Measurements from ENCODE around the gene UBR4.

The UBR4 gene

DNA sequence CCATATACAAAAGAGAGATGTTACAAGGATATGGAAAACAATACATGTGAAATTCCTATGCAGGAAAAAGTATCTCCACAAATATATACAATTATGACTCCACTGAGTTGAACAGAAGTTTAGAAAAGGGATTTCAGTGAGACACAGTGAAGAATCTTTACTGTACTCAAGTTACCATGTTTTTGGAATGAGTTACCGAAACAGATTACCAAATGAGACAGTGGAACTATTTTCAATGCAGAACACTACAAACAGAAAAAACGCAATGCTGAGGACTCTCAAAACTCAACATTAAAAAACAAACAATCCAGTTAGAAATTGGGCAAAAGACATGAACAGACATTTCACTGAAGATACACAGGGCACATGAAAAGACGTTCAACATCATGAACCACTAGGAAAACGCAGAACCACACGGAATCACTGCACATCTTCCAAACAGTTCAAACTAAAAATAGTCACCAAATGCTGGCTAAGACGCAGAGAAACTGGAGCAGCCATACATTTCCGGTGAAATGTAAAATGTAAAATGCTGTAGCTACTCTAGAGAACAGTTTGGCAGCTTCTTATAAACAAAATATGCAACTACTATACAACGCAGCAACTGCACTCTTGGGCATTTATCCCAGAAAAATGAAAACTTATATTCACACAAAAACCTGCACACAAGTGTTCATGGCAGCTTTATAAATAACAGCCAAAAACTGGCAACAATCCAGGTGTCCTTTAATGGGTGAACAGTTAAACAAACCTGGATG is 118.7 kb downstream of the UBR4 start:
- no peak for TF ChIP-seq CSDC2 (CRISPR knock-in tag; IDR thresholded peaks at IDR 0.05)
- ATAC-seq = no peak

- TF ChIP-seq, protein P1, sequence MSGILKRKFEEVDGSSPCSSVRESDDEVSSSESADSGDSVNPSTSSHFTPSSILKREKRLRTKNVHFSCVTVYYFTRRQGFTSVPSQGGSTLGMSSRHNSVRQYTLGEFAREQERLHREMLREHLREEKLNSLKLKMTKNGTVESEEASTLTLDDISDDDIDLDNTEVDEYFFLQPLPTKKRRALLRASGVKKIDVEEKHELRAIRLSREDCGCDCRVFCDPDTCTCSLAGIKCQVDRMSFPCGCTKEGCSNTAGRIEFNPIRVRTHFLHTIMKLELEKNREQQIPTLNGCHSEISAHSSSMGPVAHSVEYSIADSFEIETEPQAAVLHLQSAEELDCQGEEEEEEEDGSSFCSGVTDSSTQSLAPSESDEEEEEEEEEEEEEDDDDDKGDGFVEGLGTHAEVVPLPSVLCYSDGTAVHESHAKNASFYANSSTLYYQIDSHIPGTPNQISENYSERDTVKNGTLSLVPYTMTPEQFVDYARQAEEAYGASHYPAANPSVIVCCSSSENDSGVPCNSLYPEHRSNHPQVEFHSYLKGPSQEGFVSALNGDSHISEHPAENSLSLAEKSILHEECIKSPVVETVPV (CRISPR knock-in tag; IDR thresholded peaks at IDR 0.05) = no peak
- no peak for TF ChIP-seq ZFP30 (CRISPR knock-in tag; IDR thresholded peaks at IDR 0.05)
- TF ChIP-seq SNAI2 (CRISPR knock-in tag; IDR thresholded peaks at IDR 0.05) = no peak
- no peak for TF ChIP-seq ZNF8 (CRISPR knock-in tag; IDR thresholded peaks at IDR 0.05)
- TF ChIP-seq PPARA (CRISPR knock-in tag; IDR thresholded peaks at IDR 0.05; ENCODE audit: borderline replicate concordance) = no peak
- TF ChIP-seq BACH2 (CRISPR knock-in tag; IDR thresholded peaks at IDR 0.05; ENCODE audit: borderline replicate concordance) = no peak
- no peak for TF ChIP-seq GLIS3 (CRISPR knock-in tag; IDR thresholded peaks at IDR 0.05)
- TF ChIP-seq PATZ1 (CRISPR knock-in tag; IDR thresholded peaks at IDR 0.05; ENCODE audit: borderline replicate concordance) = no peak
- TF ChIP-seq ZC3H10 (CRISPR knock-in tag; IDR thresholded peaks at IDR 0.05) = no peak
Measured at GRCh38 chr1:19089524-19089923, 120.5 kb downstream of the UBR4 start.

DNA sequence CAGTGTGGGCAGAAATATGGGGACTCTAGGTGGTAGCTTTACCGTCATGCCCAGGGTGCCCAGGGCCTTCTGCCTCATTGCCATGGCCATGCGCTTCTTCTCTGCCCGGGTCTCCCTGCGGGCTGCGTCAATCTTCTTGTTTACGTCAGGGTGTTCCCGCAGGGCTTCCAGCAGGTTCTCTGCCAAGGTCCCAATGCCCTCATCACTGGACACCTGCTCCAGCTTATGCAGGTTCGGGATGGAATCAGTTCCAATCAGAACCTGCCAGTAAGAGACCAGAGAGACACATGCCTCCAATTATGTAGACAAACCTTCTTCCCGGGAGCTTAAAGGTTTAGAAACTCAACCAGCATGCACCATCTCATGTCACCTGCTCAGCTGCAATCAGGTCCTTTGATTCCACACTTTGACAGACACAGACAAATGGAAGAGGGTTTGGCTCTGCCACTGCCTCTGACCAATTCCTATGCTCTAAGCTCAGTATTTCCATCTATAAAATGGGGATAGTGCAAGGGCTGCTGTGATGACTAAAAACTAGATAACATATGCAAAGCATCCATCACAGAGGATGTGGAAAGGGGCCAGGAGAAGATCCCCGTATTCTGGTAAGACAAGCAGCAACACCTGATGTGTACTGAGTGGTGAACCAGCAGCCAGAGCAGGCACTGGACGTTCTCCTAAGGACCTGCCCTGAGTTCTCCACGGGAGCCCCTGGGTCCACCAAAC is 121.2 kb downstream of the UBR4 start:
- TF ChIP-seq GLIS3 (CRISPR knock-in tag; IDR thresholded peaks at IDR 0.05) = no peak
- TF ChIP-seq, protein P2, sequence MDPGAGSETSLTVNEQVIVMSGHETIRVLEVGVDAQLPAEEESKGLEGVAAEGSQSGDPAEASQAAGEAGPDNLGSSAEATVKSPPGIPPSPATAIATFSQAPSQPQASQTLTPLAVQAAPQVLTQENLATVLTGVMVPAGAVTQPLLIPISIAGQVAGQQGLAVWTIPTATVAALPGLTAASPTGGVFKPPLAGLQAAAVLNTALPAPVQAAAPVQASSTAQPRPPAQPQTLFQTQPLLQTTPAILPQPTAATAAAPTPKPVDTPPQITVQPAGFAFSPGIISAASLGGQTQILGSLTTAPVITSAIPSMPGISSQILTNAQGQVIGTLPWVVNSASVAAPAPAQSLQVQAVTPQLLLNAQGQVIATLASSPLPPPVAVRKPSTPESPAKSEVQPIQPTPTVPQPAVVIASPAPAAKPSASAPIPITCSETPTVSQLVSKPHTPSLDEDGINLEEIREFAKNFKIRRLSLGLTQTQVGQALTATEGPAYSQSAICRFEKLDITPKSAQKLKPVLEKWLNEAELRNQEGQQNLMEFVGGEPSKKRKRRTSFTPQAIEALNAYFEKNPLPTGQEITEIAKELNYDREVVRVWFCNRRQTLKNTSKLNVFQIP (CRISPR knock-in tag; IDR thresholded peaks at IDR 0.05; ENCODE audit: borderline replicate concordance, low read depth) = no peak
- no peak for TF ChIP-seq TCF4 (CRISPR knock-in tag; IDR thresholded peaks at IDR 0.05; ENCODE audit: borderline replicate concordance)
- no peak for TF ChIP-seq BACH2 (CRISPR knock-in tag; IDR thresholded peaks at IDR 0.05; ENCODE audit: borderline replicate concordance)
- no peak for TF ChIP-seq ZNF8 (CRISPR knock-in tag; IDR thresholded peaks at IDR 0.05)
- no peak for TF ChIP-seq ZNF565 (CRISPR knock-in tag; conservative IDR thresholded peaks at IDR 0.05; ENCODE audit: low read depth)
- no peak for TF ChIP-seq PATZ1 (CRISPR knock-in tag; IDR thresholded peaks at IDR 0.05; ENCODE audit: borderline replicate concordance)
- no peak for TF ChIP-seq RARB (CRISPR knock-in tag; IDR thresholded peaks at IDR 0.05)
- TF ChIP-seq PPARA (CRISPR knock-in tag; IDR thresholded peaks at IDR 0.05; ENCODE audit: borderline replicate concordance) = no peak
- TF ChIP-seq ESRRG (CRISPR knock-in tag; IDR thresholded peaks at IDR 0.05) = no peak
- TF ChIP-seq, protein P1 (CRISPR knock-in tag; IDR thresholded peaks at IDR 0.05) = no peak
- no peak for TF ChIP-seq ZC3H10 (CRISPR knock-in tag; IDR thresholded peaks at IDR 0.05)
- TF ChIP-seq, protein P3, sequence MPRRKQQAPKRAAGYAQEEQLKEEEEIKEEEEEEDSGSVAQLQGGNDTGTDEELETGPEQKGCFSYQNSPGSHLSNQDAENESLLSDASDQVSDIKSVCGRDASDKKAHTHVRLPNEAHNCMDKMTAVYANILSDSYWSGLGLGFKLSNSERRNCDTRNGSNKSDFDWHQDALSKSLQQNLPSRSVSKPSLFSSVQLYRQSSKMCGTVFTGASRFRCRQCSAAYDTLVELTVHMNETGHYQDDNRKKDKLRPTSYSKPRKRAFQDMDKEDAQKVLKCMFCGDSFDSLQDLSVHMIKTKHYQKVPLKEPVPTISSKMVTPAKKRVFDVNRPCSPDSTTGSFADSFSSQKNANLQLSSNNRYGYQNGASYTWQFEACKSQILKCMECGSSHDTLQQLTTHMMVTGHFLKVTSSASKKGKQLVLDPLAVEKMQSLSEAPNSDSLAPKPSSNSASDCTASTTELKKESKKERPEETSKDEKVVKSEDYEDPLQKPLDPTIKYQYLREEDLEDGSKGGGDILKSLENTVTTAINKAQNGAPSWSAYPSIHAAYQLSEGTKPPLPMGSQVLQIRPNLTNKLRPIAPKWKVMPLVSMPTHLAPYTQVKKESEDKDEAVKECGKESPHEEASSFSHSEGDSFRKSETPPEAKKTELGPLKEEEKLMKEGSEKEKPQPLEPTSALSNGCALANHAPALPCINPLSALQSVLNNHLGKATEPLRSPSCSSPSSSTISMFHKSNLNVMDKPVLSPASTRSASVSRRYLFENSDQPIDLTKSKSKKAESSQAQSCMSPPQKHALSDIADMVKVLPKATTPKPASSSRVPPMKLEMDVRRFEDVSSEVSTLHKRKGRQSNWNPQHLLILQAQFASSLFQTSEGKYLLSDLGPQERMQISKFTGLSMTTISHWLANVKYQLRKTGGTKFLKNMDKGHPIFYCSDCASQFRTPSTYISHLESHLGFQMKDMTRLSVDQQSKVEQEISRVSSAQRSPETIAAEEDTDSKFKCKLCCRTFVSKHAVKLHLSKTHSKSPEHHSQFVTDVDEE (CRISPR knock-in tag; IDR thresholded peaks at IDR 0.05) = no peak
- TF ChIP-seq ZFP3 (CRISPR knock-in tag; IDR thresholded peaks at IDR 0.05) = no peak
- TF ChIP-seq, protein P4, sequence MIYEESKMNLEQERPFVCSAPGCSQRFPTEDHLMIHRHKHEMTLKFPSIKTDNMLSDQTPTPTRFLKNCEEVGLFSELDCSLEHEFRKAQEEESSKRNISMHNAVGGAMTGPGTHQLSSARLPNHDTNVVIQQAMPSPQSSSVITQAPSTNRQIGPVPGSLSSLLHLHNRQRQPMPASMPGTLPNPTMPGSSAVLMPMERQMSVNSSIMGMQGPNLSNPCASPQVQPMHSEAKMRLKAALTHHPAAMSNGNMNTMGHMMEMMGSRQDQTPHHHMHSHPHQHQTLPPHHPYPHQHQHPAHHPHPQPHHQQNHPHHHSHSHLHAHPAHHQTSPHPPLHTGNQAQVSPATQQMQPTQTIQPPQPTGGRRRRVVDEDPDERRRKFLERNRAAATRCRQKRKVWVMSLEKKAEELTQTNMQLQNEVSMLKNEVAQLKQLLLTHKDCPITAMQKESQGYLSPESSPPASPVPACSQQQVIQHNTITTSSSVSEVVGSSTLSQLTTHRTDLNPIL (CRISPR knock-in tag; IDR thresholded peaks at IDR 0.05; ENCODE audit: low read depth) = no peak
- TF ChIP-seq CSDC2 (CRISPR knock-in tag; IDR thresholded peaks at IDR 0.05) = no peak
- TF ChIP-seq ARNTL (CRISPR knock-in tag; IDR thresholded peaks at IDR 0.05; ENCODE audit: borderline replicate concordance, low read depth) = no peak
- TF ChIP-seq TOX (CRISPR knock-in tag; IDR thresholded peaks at IDR 0.05; ENCODE audit: borderline replicate concordance) = no peak
- no peak for ATAC-seq

More at GRCh38 chr1:19089524-19089923, 120.5 kb downstream of the UBR4 start:
- no peak for ATAC-seq
